Measurements from ENCODE around the gene SFXN5.

Gene SFXN5

GRCh38 chr2:72973566-72974435 is 97.7 kb downstream of the SFXN5 start:
- DNase-seq, result peak; percentile 43

DNA sequence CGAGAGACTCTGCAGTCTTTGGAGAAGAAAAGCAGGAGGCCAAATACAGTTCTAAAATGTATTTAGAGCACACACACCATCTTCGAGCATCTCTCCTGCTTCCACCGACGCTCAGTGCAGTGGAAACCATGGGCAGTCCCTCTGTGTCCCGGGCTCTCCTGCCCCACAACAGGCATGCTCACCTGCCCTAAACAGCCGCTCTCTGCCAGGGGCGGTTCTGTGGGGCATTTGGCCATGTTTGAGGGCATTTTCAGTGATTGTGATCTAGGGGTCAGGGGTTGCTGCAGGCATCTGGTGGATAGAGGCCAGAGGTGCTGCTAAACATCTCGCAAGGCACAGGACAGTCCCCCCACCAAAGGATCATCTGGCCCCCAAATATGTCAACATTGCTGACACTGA is 98.4 kb downstream of the SFXN5 start:
- DNase-seq, result no peak

DNA sequence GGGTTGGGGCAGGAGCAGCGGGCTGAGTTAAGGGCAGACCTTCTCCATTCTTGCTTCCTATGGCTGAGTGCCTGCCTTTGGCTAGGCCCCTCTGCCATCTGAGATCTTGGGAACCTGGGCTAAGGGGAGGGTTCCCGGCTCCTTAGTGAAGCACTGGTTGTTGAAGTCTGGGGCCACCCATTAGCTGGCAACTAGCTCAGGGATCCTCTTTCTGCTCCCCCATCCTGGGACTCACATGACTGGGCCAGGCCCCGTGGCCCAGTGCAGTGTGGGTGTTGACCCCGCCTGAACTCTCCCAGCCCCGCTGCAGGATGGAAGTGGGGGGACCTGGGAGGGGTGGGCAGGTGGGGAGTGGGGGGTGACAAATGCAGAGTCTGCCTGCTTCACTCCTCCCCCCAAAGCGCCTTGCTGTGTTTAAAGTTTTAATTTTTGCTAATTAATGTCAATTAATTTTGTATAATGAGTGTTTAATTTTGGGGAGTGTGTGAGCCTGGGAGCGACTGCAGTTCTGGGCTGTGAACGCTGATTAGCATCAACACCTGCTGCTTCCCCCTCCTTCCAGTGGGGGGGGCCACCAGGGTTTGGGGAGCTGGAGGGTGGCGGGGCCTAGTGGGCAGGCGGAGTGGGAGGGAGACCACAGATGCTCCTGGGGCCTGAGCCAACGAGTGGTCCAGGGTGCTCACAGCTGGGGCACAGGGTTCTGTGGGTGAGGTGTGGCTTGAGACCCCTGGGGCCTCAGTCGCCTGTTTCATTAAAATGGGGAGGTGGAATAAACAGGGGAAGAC is 99.0 kb downstream of the SFXN5 start:
- DNase-seq, result no peak

DNA sequence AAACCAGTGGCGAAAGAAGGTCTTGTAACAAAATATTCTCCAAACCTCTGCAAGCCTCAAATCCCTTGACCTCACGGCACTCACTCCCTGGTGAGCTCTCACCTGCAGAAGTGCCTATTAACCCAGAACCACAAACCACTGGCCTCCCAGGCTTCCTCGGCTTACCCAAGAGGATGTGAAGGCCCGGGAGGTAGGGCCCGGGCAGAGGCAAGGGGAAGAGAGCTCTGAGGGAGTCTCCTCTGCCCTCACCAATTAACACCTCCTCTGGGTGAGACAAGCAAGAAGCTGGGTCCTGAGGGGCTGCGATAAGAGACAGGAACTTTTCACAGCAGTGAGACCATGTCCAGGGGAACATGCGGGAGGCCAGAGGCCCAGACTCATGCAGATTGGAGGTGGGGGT is 100.5 kb downstream of the SFXN5 start:
- no peak for DNase-seq

GRCh38 chr2:72969706-72970105 is 101.8 kb downstream of the SFXN5 start:
- no peak for DNase-seq

GRCh38 chr2:72968286-72968685 is 103.2 kb downstream of the SFXN5 start:
- no peak for DNase-seq

DNA sequence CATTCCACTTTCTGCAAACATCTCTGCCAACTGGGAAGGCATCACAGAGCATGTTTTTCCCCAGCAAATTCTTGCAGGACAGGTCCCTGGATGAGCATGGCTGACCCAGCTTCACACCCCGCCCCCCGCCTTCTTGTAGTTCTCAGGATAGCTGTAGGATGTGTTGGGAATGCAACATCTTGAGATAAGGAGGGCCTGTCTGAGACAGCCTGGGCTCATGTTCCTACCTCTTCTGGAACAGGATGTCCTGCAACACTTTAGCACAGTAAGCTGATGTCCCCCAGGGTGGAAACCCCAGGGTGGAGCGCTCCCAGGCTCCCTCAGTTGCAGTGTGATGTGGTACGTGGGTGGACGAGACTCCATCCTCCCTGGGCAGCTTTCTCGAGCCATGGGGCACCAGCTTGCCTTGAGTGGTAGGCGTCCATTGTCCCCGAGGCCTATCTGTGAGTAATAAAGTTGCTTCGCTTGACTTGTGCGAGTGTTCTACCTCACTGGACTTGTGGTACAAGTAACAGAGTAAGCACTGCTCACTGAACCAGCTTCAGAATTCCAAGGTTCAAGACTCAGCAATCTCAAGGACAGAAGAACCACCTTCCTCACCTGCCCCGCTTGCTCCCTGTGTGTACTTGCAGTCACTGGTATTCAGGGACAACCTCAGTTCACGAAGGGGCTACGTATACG is 105.6 kb downstream of the SFXN5 start:
- DNase-seq, result no peak

DNA sequence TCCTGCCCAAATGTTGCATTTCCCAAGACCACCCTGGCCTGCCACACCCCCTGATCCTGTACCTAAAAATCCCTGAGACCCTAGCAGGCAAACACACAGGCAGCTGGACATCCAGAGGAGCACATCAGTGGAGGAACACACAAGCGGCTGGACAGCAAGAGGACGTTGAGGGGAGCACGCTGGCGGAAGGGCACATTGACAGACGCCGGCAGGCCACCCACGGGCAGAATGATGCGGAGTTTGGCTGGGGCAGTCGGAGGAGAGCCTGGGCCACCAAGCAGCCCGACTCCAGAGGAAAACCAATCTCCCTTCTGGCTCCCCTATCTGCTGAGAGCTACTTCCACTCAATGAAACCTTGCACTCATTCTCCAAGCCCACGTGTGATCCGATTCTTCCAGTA is 106.5 kb downstream of the SFXN5 start:
- no peak for DNase-seq

- DNase-seq, result no peak
Observed at GRCh38 chr2:72964146-72964525, 107.4 kb downstream of the SFXN5 start.

- no peak for DNase-seq
Observed at GRCh38 chr2:72963423-72964145, 107.9 kb downstream of the SFXN5 start.

DNA sequence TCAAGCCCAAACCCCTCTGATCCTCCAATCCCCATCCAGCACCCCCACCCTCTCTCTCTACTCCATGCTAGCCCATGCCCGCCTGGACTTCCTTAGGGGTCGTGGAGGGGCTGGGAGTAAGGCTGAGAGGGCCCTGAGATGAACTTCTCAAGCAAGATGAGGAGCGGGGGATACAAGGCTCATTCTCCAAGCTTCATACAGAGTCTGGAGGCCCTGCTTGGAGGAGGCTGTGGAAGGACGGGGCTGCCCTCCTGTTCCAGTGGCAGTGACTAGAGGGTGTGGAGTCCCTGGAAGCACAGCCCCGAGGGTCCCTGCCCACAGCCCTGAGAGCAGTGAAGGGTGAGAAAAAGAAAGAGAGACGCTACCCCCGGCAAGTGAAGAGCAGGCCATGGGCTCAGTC is 108.6 kb downstream of the SFXN5 start:
- no peak for DNase-seq

DNA sequence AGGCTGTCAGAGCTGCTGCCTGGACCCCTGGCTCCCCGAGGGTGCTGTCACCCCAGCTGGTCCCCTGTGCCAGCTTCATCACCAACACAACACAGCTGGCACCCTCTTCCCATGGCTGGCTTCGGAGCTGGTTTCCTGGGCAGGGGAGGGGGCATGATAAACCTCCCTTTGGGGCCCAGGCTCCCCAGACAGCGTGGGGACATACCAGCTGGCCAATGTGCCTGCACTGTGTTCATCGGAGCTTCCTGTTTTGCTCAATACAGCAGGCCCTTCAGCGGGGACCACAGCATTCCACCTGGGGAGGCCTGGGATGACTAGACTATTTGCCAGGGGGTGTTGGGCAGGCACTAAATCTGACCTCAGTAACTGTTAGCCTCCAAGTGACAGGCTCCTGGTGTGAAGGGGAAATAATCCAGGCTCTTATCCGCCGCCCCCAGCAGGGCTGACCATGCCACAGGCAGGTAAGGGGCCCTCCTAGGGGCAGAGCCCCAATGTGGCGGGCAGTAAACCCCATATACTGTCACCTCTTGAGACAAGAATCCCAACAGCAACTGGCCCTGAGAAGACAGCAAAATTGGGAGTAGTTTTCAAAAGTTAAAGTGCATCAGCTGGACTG is 109.6 kb downstream of the SFXN5 start:
- no peak for DNase-seq

GRCh38 chr2:72961036-72961720 is 110.3 kb downstream of the SFXN5 start:
- DNase-seq, result no peak

DNA sequence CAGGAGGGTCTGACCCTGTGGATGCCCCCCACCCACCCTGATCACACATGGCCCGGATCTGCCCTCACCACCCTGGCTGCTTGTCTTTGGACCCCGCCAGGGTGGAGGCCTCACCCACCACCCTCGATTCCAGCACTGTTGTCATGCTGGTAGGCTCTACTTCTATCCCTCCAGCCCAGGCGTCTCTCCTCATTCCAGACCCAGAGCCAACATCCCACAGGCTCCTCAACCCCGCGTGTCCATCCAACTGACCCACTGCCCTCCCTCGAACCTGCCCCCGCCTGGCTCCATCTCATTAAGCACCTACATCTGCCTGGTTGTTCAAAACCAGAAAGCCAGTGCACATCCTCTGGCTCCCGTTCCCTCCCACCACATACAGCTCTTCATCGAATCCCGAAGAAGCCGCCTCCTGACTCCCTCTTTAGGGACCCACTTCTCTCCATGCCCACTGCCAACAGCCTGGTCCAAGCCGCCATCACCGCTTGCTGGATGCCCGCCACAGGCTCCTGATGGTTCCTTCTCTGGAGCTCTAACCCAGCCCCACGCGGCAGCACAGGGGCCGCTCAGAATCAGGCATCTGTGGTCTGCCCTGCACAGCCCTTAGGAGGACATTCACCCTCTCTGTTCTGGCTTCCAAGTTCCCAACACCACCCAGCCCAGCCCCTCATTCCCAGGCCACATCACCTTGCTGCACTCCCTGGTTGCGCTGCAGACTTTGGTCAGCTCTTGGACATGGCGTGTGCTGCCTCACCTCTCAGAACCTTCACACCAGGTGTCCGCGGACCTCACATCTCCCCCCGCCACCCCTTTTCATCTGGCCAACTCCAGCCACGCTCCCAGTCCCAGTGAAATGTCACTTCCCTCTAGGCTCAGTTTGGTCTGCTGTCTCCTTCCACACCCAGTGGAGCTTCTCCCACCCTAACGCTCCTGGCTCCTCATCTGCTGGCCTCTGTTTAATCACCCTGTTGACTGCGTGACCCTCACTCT is 111.2 kb downstream of the SFXN5 start:
- no peak for DNase-seq

DNA sequence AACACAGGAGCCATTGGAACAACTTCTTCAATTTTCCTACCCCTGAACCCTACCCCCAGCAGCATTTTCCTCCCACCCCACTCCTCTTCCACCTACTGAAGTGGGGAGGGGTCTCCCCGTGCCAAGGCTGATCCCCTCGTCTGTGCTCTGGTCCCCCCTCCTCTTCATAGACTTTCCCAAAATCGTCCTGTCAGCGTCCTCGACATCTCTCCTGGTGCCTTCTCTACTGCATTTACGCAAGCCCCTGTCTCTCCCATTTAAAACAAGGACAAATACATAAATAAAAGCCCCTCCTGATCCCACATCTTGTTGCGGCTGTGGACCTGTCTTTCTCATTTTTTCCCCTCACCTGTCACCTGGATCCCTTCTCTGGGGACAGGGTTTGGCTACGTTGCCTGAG is 112.0 kb downstream of the SFXN5 start:
- no peak for DNase-seq

DNA sequence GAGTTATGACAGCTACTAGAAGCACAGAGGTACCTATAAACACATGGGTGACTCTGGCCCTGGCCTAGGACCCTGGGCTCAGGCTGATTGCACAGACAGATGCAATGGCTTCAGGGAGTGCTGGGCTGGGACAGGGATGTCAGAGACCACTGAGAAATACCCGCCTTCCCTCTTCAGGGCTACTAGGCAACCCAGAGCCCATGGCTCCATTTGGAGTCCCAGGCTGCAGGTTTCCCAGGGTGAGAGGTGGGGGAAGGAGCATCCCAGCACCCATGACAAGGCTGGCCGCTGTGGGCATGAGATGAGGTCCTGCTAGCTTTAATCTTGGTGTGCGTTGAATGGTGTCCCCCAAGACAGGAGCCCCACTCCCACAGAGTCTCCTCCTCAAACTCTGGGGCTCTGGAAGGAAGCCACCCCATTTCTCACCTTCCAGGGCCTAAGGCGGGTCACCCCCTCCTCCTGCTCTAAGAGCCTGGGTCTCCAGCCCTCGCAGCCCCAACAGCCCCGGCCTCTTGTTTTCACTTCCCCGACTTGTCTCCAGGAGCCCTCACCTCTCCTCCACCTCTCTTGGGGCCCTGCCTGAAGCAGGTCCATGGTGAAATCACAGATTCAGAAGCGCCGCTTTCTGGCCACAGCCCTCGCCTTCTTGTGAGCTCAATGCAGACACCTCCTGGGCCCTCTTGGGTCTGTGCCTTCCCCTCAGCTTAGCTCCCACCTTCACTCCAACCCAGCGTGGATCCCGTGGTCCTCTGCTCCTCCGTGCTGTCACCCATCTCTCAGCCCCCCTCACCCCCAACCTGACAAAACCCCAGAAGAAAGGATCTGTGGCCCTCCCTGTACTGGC is 112.7 kb downstream of the SFXN5 start:
- no peak for DNase-seq

DNA sequence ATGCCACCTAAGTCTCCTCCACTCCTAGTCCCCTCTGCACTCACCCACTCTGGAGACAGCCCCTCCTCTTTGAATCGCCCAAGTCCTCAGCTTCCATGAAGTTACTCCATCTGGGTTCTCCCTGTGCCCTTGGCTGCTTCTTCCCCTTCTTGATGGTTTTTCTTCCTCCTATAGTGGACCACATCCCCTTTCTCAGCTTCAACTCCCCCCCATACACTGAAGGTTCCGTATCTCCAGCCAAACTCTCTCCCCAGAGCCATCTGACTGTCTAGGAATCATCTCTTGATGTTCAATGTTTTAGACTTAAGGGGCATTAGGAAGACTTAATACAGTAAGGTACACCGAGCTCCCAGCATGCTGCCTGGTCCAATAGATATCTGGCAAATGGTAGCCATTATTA is 114.6 kb downstream of the SFXN5 start:
- peak; percentile 3 for DNase-seq

- no peak for DNase-seq
Observed at GRCh38 chr2:72956050-72956395, 115.5 kb downstream of the SFXN5 start.

DNA sequence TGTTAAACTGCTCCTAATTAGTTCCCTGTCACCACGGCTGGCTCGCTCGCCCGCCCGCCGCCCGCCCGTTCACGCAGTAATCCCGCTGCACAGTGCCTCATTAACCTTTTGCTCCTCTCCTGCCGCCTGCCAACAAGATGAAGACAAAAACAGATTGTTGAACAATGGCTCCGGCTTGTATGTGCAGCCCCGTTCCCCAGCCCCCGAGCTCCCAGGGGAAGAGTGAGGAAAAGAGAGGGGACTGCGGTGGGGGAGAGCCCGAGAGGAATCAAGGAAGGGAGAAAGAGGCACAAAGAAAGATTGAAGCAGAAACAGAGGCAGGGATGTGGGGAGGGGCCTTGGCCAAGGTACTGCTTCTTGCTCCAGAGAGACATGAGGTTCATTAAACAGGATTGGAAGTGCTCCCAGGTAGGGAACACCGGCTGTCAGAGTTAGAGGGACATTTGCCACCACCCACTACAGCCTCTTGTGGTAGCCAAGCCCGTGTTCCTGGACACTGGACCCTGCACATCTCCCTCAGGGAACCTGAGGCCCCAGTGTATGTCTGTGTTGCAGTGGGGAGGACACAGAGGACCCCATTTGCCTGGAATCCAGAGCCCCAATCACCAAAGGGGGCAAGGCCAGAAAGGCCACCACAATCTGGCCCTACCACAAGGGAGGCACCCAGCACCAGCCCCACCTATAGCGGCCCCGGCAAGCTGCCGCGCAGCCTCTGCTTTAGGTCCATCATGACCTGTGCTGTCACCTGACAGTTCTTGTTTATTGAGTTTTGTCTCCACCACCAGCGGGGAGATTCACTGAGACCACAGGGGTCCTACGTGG is 116.1 kb downstream of the SFXN5 start:
- no peak for DNase-seq

Data from CD4-positive, alpha-beta T cell treated with Interleukin-17A for 1 hour (primary cell).